ENCODE results near the gene TIGD1. TPM values are rescaled to one million over a fixed set of nuclear protein-coding genes. Genes with fewer than 3 reads are reported as not detected.

Gene TIGD1
- total RNA-seq, 1 donor = 7.8 TPM

DNA sequence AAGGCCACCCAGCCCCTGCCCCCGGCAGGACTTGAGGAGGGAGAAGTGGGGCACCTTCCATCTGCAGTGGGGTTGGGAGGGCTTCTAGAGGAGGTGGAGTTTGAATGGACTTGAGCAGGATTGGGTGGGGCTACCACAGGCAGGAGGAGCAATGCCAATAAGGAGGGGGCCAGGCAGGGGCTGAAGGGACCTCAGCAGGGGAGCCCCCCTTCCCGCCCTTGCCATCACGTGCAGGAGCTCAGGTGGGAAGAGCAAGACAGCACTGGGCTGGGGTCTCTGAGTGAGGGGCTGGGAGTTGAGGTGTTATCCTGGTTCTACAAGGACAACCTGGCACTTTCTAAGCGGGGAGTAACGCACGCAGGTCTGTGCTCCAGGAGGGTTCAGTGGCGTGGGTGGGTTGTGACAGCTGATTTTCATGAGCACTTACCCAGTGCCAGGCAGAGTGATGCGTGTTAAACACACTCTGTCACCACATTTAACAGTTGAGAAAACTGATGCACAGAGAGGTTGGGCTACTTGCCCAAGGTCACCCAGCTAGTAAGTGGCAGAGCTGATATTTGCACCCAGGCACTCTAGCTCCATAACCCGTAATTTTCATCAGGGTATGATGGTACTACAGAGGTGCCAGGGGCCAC is 19.6 kb downstream of the TIGD1 start:
- no peak for TF ChIP-seq CTCF (IDR thresholded peaks at IDR 0.05; ENCODE audit: insufficient read depth, low read length)
- no peak overlapping the region for H3K4me3 ChIP-seq (ENCODE audit: low read depth, low read length)
- no peak for DNase-seq (ENCODE audit: low read depth)

- DNase-seq (ENCODE audit: low read depth) = no peak
- H3K4me3 ChIP-seq (ENCODE audit: low read depth, low read length) = no peak overlapping the region
- TF ChIP-seq CTCF (IDR thresholded peaks at IDR 0.05; ENCODE audit: insufficient read depth, low read length) = no peak
Measured at GRCh38 chr2:232529806-232530547, 20.4 kb downstream of the TIGD1 start.

GRCh38 chr2:232528746-232529460 is 21.5 kb downstream of the TIGD1 start:
- no peak overlapping the region for H3K4me3 ChIP-seq (ENCODE audit: low read depth, low read length)
- no peak for TF ChIP-seq CTCF (IDR thresholded peaks at IDR 0.05; ENCODE audit: insufficient read depth, low read length)
- no peak for DNase-seq (ENCODE audit: low read depth)

DNA sequence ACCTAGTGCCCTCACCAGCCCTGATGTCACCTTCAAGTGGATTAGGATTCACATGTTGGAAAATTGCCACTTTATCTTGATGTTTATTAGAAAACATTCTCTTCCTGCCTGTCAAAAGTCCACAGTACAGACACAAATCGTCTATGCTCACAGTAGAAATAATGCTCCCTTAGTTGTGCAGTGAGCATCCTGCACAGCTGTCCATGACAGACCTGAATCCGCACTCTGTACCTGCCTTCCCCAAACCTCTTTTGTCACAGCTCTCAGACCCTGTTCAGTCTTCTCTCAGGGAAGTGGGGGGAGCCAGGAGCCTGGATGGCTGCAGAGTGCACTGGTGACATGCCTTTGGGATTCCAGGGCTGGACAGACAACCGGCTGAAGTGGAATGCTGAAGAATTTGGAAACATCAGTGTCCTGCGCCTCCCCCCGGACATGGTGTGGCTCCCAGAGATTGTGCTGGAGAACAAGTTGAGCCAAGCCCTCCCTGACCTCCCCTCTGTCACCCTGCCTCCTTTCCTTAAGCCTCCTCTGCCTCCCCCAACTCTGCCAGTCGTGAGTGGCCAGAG is 22.4 kb downstream of the TIGD1 start:
- H3K4me3 ChIP-seq (ENCODE audit: low read depth, low read length) = no peak overlapping the region
- DNase-seq (ENCODE audit: low read depth) = no peak
- no peak for TF ChIP-seq CTCF (IDR thresholded peaks at IDR 0.05; ENCODE audit: insufficient read depth, low read length)

DNA sequence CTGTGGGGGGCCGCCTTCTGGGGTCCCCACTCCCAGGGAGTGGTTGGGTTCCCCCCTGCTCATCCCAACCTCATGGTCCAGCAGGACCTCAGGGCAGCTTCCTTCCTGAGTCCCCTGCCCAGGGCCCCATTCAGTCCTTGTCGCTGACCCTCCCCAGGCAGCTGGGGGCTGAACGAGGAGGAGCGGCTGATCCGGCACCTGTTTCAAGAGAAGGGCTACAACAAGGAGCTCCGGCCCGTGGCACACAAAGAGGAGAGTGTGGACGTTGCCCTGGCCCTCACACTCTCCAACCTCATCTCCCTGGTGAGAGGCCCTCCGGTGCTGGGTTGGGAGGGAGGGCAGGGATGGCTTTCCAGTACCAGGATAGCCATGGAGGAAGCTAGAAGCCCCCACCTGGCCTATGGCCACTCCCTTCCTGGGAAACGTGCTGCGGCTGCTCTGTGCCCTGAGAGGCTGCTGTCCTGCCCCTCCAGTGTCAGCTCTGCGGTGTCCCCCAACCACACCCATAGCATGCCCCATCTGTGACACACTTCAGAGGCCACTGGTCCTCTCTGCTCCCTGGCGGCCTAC is 23.9 kb downstream of the TIGD1 start:
- TF ChIP-seq CTCF (IDR thresholded peaks at IDR 0.05; ENCODE audit: insufficient read depth, low read length) = no peak
- no peak overlapping the region for H3K4me3 ChIP-seq (ENCODE audit: low read depth, low read length)
- no peak for DNase-seq (ENCODE audit: low read depth)

GRCh38 chr2:232525791-232526371 is 24.5 kb downstream of the TIGD1 start, which contains the start of gene CHRND:
Gene CHRND (plus strand): TSS chr2:232526160. CDS start chr2:232526216, 56 bp downstream.
- no peak within 1 kb of the TSS for H3K4me3 ChIP-seq (ENCODE audit: low read depth, low read length)
- TF ChIP-seq CTCF (IDR thresholded peaks at IDR 0.05; ENCODE audit: insufficient read depth, low read length) = no peak
- DNase-seq (ENCODE audit: low read depth) = no peak

Measured in fibroblast of the aortic adventitia (primary cell).